ENCODE results near the gene TMEM132C.

The TMEM132C gene

GRCh38 chr12:128288357-128288756, 21.4 kb downstream of the TMEM132C start:
- in situ Hi-C loops (cut with HindIII; ENCODE audit: low pct_ligation_motif_present, low sequenced_read_pairs), result no loop called here
- Histone ChIP-seq H3K27ac (no peak overlapping the region), H3K36me3 (replicated peaks) (no peaks in the 10 kb centered on the region), H3K27me3 (replicated peaks) (no peaks in the 10 kb centered on the region), H3K4me3 (ENCODE audit: low read depth, low read length) (no peak overlapping the region)
- no peak for DNase-seq
- TF ChIP-seq CTCF (IDR thresholded peaks at IDR 0.05; ENCODE audit: low read depth, low read length, missing control alignments), result no peak

GRCh38 chr12:128288896-128289295, 21.9 kb downstream of the TMEM132C start:
- Histone ChIP-seq H3K36me3 (replicated peaks) (no peaks in the 10 kb centered on the region), H3K27ac (no peak overlapping the region), H3K27me3 (replicated peaks) (no peaks in the 10 kb centered on the region), H3K4me3 (ENCODE audit: low read depth, low read length) (no peak overlapping the region)
- no peak for TF ChIP-seq CTCF (IDR thresholded peaks at IDR 0.05; ENCODE audit: low read depth, low read length, missing control alignments)
- in situ Hi-C loops (cut with HindIII; ENCODE audit: low pct_ligation_motif_present, low sequenced_read_pairs), result no loop called here
- DNase-seq, result no peak

GRCh38 chr12:128290938-128291337, 24.0 kb downstream of the TMEM132C start:
- H3K4me3 ChIP-seq (ENCODE audit: low read depth, low read length), result no peak overlapping the region
- H3K36me3 ChIP-seq (replicated peaks), result no peaks in the 10 kb centered on the region
- in situ Hi-C loops (cut with HindIII; ENCODE audit: low pct_ligation_motif_present, low sequenced_read_pairs), result no loop called here
- DNase-seq, result no peak
- no peaks in the 10 kb centered on the region for H3K27me3 ChIP-seq (replicated peaks)
- no peak for TF ChIP-seq CTCF (IDR thresholded peaks at IDR 0.05; ENCODE audit: low read depth, low read length, missing control alignments)
- no peak overlapping the region for H3K27ac ChIP-seq

- Histone ChIP-seq H3K4me3 (ENCODE audit: low read depth, low read length) (no peak overlapping the region), H3K27ac (no peak overlapping the region), H3K27me3 (replicated peaks) (no peaks in the 10 kb centered on the region), H3K36me3 (replicated peaks) (no peaks in the 10 kb centered on the region)
- DNase-seq, result no peak
- TF ChIP-seq CTCF (IDR thresholded peaks at IDR 0.05; ENCODE audit: low read depth, low read length, missing control alignments), result no peak
- in situ Hi-C loops (cut with HindIII; ENCODE audit: low pct_ligation_motif_present, low sequenced_read_pairs), result no loop called here
Measured at GRCh38 chr12:128298091-128298748, 31.2 kb downstream of the TMEM132C start.

GRCh38 chr12:128305336-128305892, 38.4 kb downstream of the TMEM132C start:
- Histone ChIP-seq H3K27me3 (replicated peaks) (no peaks in the 10 kb centered on the region), H3K4me3 (ENCODE audit: low read depth, low read length) (no peak overlapping the region), H3K27ac (no peak overlapping the region), H3K36me3 (replicated peaks) (no peaks in the 10 kb centered on the region)
- in situ Hi-C loops (cut with HindIII; ENCODE audit: low pct_ligation_motif_present, low sequenced_read_pairs), result no loop called here
- TF ChIP-seq CTCF (IDR thresholded peaks at IDR 0.05; ENCODE audit: low read depth, low read length, missing control alignments), result no peak
- DNase-seq, result no peak

GRCh38 chr12:128307791-128308190, 40.8 kb downstream of the TMEM132C start:
- TF ChIP-seq CTCF (IDR thresholded peaks at IDR 0.05; ENCODE audit: low read depth, low read length, missing control alignments), result no peak
- in situ Hi-C loops (cut with HindIII; ENCODE audit: low pct_ligation_motif_present, low sequenced_read_pairs), result no loop called here
- no peak for DNase-seq

More at GRCh38 chr12:128307791-128308190, 40.8 kb downstream of the TMEM132C start:
- H3K36me3 ChIP-seq (replicated peaks), result no peaks in the 10 kb centered on the region
- H3K27me3 ChIP-seq (replicated peaks), result no peaks in the 10 kb centered on the region
- H3K4me3 ChIP-seq (ENCODE audit: low read depth, low read length), result no peak overlapping the region
- H3K27ac ChIP-seq, result no peak overlapping the region

Data from brain microvascular endothelial cell (primary cell).